Erythroblast (primary cell): ENCODE results near the gene ASAP3.

Experiments used
- DNase-seq, 2 experiments: peaks; one replicate each; lab custom pipeline; 2025; lab: John Stamatoyannopoulos, UW
- GATA1 ChIP-seq: IDR thresholded peaks from 2 replicates; pipeline ENCODE4 v1.6.1; 2011; ENCODE audit warnings: low read depth, mild to moderate bottlenecking, control low read depth, low read length, moderate library complexity
- POLR2A ChIP-seq: IDR thresholded peaks from 2 replicates; pipeline ENCODE4 v1.6.1; 2011; ENCODE audit warnings: mild to moderate bottlenecking, low read length

ASAP3 gene

DNA sequence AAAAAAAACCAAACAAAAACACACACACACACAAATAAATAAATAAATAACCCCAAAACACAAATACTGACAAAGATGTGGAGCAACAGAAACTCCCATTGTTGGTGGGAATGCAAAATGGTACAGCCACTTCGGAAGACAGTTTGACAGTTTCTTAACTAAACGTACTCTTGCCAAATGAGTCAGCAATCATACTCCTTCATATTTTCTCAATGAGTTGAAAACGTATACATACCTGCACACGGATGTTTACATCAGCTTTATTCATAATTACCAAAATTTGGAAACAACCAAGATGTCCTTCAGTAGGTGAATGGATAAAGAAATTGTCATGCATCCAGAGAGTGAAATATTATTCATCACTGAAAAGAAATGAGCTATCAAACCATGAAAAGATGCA is 23.5 kb downstream of the ASAP3 start:
- no peak for TF ChIP-seq GATA1
- no peak for TF ChIP-seq POLR2A
- DNase-seq, result no peak

DNA sequence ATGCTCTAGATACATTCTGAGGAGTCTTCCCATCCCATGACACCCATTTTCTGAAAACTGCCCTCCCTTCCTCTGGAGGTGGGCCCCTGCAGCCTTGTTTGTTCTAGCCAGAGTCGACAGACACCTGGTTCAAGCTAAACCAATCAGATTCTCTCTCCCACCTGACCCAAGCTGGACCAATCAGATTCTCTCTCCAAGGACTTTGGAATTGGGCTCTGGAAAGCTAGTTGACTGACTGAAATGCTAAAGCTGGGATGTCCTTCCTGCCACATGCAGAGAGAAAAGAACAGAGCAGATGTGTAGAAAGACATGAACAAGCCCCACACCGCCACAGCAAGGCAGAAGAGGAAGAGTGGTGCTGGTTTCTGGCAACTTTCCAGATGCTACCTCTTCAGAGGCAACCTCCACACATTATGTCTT is 24.6 kb downstream of the ASAP3 start:
- TF ChIP-seq GATA1 (no peak), POLR2A (no peak)
- no peak for DNase-seq

DNA sequence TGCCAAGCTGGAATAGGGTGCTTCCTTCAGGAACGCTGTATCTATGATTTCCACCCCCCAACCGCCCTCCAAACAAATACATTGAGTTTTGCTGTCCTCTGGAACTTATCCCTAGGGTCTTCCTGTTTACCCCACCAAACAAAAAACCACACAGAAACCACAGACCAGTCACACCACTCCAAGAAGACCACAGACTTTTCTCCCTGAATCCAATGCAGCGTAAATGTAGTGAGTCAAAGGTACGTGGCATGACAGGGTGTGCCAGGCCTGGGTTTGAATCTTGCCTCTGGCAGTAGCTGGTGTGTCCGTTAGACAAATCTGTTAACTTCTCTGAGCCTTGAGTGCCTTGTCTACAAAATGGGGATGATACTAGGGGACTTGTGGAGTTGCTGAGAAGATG is 27.8 kb downstream of the ASAP3 start:
- no peak for TF ChIP-seq GATA1
- no peak for TF ChIP-seq POLR2A

DNA sequence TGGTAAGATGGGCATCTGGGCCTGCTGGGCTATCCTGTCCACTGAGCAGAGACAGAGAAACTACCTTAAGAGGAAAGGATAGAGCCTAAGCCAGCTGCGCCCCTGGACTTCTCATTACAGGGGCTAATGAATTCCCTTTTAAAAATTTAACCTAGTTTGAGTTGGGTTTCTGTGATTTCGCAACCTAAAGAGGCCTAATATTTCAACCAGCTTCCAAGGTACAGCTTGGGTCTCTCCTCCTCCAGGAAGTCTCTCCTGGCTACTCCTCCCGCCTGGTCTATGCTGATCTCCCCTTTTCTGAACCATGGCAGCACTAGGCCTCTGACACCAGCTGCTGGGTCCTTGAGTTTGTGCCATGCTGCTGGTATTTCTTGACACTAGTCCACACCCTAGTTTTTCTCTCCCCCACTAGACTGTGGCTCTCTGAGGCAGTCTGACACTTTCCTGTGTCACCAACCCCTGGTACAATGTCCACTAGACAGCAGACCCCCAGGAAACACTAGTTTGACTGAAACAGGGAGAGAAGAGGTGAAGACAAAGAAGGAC is 30.5 kb downstream of the ASAP3 start:
- no peak for DNase-seq
- no peak for TF ChIP-seq GATA1
- TF ChIP-seq POLR2A, result no peak

More for the DNA sequence above, 27.8 kb downstream of the ASAP3 start:
- DNase-seq, result no peak

DNA sequence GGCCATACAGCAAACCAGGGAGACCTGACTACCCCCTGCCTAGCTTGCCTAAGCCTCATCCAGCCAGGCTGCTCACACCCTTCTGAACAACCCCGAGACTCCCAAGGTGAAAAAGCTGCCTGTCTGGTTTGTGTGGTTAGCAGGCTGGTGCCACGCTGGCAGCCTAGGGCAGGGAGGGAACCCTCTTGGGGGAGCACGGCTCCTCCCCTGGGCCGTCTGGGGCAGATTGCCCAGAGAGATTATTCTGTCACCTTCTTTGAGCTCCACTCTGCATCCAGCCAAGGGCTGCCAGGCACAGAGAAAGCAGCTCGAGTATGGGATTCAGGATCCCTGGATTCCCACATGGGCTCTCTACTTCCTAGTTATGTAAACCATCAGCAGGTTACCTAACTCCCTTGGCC is 32.0 kb downstream of the ASAP3 start:
- peak; percentile 43 to 54 for DNase-seq
- TF ChIP-seq GATA1, result no peak
- TF ChIP-seq POLR2A, result no peak

DNA sequence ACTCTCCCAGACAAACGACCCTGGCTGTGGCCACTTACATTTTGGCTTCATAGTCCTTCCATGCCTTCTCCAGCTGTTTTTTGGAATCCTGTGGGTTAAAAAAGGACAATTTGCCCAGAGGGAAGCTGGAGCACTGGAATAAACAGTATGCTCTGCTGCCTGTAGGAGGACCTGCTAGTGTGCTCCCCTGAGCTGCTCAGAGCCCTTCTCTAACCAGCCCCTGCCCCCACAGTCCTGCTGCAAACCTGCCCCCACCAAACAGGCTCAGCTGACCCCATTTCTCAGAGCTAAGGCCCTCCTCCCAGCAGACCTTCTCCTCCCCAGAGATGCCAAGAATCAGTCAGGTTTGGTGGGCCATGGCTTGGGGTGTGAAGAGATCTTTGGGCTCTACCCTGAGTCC is 32.5 kb downstream of the ASAP3 start:
- TF ChIP-seq POLR2A (no peak), GATA1 (no peak)
- no peak for DNase-seq

DNA sequence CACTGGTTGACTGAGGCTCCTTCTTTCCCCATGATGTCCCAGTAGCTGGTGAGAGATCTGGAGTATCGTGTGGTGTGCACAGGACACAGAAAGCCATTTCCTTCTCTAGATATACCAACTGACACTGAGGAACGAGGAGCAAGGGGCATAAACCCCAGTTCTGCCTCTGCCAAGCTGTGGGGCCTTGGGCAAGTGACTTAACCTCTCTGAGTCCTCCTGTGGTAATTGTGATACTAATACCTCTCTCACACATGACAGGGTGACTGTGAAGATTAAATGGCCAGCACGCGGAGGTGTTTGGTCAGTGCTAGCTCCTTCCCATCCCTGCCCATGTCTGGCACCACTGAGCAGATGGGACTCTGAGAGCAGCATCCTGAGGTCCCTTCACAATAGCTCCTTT is 33.1 kb downstream of the ASAP3 start:
- TF ChIP-seq POLR2A, result no peak
- no peak for TF ChIP-seq GATA1
- no peak for DNase-seq

DNA sequence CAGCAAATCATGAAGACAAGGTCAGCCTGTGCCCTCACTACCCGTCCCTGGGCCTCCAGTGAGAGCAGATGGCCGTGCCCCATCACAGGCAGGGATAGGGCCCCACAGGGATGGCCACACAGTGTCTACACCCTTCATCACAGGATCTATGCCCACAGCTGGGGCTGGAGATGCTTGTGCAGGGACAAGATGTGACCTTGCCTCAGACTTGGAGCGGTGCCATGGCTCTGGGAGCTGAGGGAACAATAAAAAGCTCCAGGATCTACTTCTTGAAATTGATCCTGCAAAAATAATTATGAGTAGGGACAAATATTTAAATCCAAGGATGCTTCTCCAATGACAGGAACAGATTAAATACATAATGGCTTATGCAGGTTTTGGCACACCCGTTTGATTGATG is 34.0 kb downstream of the ASAP3 start:
- TF ChIP-seq POLR2A (no peak), GATA1 (no peak)
- no peak for DNase-seq

DNA sequence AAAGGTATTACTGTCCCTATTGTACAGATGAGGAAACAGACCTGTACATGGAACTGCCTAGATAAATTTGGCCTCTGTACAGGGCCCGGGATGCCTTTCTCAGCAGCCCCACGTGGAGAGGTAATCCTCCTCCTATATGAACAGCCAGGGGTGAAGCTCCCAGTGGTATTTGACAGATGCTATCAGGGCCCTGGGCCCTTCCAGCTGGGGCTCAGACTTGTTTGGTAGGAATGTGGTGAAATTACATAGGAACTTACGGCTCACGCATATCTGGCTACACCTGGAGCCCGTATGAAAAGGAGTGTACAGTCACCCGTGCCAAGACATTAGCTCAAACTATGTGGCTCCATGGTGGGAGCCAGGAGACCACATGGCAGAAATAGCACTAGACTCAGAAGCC is 34.7 kb downstream of the ASAP3 start:
- TF ChIP-seq GATA1 (no peak), POLR2A (no peak)
- no peak for DNase-seq

DNA sequence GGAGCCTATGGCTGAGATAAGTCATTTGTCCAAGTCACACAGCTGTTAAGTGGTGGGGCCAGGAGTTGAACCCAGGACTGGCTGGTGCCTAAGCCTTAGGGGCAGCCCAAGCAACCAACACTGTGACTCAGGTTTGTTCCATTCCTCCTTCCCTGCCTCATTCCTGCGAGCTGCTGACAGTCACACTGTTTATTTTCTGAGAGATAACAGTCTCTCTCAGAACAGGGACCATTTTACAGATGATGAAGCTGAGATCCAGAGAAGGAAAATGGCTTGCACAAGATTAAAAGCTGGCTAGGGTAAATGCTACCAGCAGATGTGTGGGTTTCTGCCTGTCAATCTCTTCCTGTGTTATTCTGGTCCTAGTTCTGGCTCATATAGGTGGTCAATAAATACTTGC is 35.1 kb downstream of the ASAP3 start:
- no peak for DNase-seq
- TF ChIP-seq POLR2A, result no peak
- TF ChIP-seq GATA1, result no peak

DNA sequence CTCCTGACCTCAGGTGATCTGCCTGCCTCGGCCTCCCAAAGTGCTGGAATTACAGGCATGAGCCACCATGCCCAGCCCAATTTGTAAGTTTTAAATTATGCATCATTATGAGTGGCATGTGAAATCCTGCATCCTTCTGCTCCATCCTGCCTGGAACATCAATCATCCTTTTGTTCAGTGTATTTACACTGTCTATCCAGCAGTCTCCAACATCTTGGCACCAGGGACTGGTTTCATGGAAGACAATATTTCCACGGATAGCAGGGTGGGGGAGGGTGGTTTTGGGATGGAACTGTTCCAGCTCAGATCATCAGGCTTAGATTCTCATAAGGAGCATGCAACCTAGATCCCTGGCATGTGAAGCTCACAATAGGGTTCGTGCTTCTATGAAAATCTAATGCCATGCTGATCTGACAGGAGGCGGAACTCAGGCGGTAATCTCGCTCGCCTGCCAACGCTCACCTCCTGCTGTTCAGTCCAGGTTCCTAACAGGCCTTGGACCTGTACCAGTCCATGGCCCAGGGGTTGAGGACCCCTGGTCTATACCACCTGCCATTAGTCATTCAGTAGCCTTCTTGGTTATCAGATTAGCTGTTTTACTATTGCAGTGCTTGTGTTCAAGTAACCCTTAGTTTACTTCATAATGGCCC is 37.2 kb downstream of the ASAP3 start:
- TF ChIP-seq GATA1, result no peak
- no peak for TF ChIP-seq POLR2A
- no peak for DNase-seq

DNA sequence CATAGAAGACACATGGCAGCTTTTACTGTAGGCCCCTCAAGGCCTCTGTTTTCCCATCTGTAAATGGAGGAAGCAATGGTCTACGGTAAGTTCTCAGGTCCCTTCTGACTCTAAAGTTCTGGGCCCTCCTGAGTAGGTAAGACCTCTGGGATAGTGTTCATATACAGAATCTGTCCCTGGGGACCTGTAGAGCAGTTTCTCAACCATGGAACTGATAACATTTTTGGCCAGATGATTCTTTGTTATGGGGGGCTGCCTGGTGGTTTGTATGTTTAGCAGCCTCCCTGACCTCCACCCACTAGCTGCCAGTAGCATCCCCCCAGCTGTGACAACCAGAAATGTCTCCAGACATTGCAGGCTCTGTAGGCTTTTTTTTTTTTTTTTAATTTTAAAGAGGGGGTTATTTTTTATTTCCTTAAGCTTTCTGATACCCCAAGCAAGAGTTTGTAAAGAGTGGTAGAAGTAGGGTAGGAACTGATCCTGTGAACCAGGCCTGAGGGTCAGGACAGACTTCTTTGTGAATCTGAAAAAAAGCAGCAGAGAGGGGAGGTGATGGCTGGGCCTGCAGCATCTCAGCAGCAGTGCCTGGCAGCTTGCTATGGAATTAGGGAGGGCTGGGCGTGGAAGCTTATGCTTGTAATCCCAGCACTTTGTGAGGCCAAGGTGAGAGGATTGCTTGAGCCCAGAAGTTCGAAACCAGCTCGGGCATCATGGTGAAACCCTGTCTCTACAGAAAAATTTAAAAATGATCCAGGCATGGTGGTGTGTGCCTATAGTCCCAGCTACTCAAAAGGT is 39.2 kb downstream of the ASAP3 start:
- no peak for TF ChIP-seq POLR2A
- no peak for TF ChIP-seq GATA1
- no peak for DNase-seq

DNA sequence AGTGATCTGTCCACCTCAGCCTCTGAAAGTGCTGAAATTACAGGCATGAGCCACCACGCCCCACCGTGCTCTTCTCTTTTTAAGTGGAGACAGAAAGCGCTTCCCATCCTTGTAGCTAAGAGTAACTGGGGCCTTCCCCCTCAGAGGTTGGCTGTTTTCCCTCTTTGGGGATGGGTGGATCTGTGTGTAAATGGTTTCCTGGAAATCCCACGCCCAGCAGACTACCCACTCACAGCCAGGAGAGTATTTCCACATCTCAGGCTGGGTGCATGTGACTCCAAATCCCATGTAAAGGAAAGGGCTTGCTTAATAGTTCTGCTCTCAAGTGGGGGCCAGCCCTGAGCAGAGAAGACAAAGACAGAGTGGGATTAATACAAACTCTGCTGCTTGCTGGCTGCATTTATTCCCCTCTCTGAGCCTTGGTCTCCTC is 39.9 kb downstream of the ASAP3 start:
- DNase-seq, result no peak
- TF ChIP-seq GATA1 (no peak), POLR2A (no peak)

DNA sequence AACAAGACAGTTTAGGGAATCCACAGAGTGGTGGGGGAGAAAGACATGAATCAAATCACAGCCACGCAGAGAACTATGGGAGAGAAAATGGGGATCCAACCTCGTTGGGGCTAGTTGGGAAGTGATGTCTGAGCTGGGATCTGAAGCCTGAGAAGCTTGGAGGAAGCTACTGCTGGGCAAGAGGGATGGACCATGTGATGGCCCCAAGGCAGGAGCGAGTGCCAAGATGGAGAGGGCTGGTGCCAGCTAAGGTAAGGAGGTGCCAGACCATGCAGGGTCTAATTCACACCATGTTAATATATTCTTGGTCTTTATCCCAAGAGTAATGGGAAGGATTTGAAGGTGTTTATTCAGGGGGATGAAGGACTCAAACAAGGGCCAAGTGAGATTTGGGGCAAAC is 41.2 kb downstream of the ASAP3 start:
- TF ChIP-seq GATA1 (no peak), POLR2A (no peak)
- no peak for DNase-seq

DNA sequence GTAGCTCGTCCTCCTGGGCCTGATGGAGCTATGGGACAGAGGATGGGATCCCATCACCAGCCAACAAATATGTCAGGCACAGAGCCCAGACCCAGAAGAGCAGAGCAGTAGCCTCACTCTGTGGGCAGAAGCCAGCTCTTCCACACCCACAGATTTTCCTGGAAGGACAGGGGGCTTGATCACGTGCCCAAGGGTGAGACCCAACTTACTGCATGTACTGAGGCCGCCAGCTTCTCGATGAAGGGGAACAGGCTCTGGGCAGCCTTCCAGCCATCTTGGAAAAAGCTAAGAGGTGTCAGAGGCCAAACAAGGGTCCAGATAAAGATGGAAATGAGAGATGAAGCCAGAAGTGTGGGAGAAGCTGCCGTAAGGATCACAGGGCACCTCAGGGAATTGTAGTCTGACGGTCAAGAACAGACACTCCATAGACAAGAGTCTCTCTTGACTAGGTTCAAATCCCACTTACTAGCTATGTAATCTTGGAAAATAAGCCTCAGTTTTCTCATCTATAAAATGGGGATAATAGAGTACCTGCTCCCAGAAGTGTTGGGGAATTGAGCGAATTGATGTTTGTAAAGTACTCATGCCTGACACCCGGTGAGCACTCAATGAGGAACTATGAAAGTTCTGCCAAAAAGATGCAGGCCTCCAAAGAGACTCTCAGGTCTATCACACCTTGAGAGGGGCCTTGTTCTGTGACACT is 42.4 kb downstream of the ASAP3 start:
- no peak for TF ChIP-seq POLR2A
- no peak for TF ChIP-seq GATA1
- DNase-seq, result no peak
